A549 treated with CORT108297 at 1 μM for 4 hours (cell line): ENCODE data around the gene HTRA3. TPM values are rescaled to one million over a fixed set of nuclear protein-coding genes. Genes with fewer than 3 reads are reported as not detected.

Experiments used
- total RNA-seq: library from RNA; stranded (reverse); fragments of 200-300 nt; extraction: Qiagen RNA extraction; gene quantifications from 5 replicates; pipeline ENCODE4 v1.2.3, GENCODE V29; 2022

Gene HTRA3
- total RNA-seq, result 13.8 to 21.4 TPM (median 19.6 TPM) in 5 replicates

GRCh38 chr4:8269535-8270417, at the start of gene HTRA3:
Gene HTRA3, plus strand, starts transcription at chr4:8269754. Its CDS starts 215 bp downstream, at chr4:8269969.

Other genes with a start within 250 kb of the HTRA3 start
- gene ABLIM2, start 110.9 kb upstream of the HTRA3 start, total RNA-seq, result 1.1 to 1.9 TPM (median 1.5 TPM) in 5 replicates
- gene SH3TC1, start 70.5 kb upstream of the HTRA3 start, total RNA-seq, result 8.7 to 12.9 TPM (median 11.6 TPM) in 5 replicates
- gene ACOX3, start 171.0 kb downstream of the HTRA3 start, total RNA-seq, result 7.6 to 10.2 TPM (median 9.4 TPM) in 5 replicates
- gene TRMT44, start 171.0 kb downstream of the HTRA3 start, total RNA-seq, result 4.9 to 7.0 TPM (median 6.9 TPM) in 5 replicates